GM23248 (cell line): ENCODE data around the gene LRRC36. TPM values are rescaled to one million over a fixed set of nuclear protein-coding genes. Genes with fewer than 3 reads are reported as not detected.

ENCODE experiments used
- DNase-seq: peaks from one replicate; pipeline ENCODE4 v3.0.0-alpha.2; 2015
- H2AFZ ChIP-seq: fragments of 200-600 bp; sonication (generic); 2 replicates; pipeline ENCODE4 v1.6.1; 2016; ENCODE audit warnings: antibody characterized with exemption
- H3F3A ChIP-seq: fragments of 200-600 bp; sonication (generic); 2 replicates; pipeline ENCODE4 v1.6.1; 2016; ENCODE audit warnings: mild to moderate bottlenecking, antibody characterized with exemption, mixed run types; ENCODE audit not compliant: insufficient read depth
- H3K27ac ChIP-seq: fragments of 200-600 bp; sonication (generic); 2 replicates; pipeline ENCODE4 v1.5.1; 2016; ENCODE audit warnings: mild to moderate bottlenecking
- H3K27me3 ChIP-seq: fragments of 200-600 bp; sonication (generic); replicated peaks from 2 replicates; pipeline ENCODE4 v1.6.1; 2016; ENCODE audit warnings: mild to moderate bottlenecking; ENCODE audit not compliant: insufficient read depth
- H3K36me3 ChIP-seq: fragments of 200-600 bp; sonication (generic); 2 replicates; pipeline ENCODE4 v1.6.1; 2016; ENCODE audit warnings: low read depth, mild to moderate bottlenecking
- H3K4me1 ChIP-seq: fragments of 200-600 bp; sonication (generic); 2 replicates; pipeline ENCODE4 v1.6.1; 2016; ENCODE audit warnings: mild to moderate bottlenecking; ENCODE audit not compliant: insufficient read depth
- H3K4me2 ChIP-seq: fragments of 200-600 bp; sonication (generic); one replicate; pipeline ENCODE4 v1.6.1; 2016; ENCODE audit warnings: mild to moderate bottlenecking; ENCODE audit not compliant: unreplicated experiment
- H3K4me3 ChIP-seq: fragments of 200-600 bp; sonication (generic); 2 replicates; pipeline ENCODE4 v1.5.1; 2016; ENCODE audit warnings: mild to moderate bottlenecking
- H3K79me2 ChIP-seq: fragments of 200-600 bp; sonication (generic); 2 replicates; pipeline ENCODE4 v1.6.1; 2016; ENCODE audit warnings: mild to moderate bottlenecking; ENCODE audit not compliant: insufficient read depth
- H3K9ac ChIP-seq: fragments of 200-600 bp; sonication (generic); 2 replicates; pipeline ENCODE4 v1.6.1; 2016; ENCODE audit warnings: mild to moderate bottlenecking
- H3K9me2 ChIP-seq: fragments of 200-600 bp; sonication (generic); 2 replicates; pipeline ENCODE4 v1.6.1; 2016; ENCODE audit warnings: mixed run types, mild to moderate bottlenecking, moderate library complexity; ENCODE audit not compliant: insufficient read depth
- H3K9me3 ChIP-seq: fragments of 200-600 bp; sonication (generic); one replicate; pipeline ENCODE4 v1.6.1; 2017; ENCODE audit warnings: low read depth
- H4K20me1 ChIP-seq: fragments of 200-600 bp; sonication (generic); 2 replicates; pipeline ENCODE4 v1.6.0; 2016; ENCODE audit not compliant: insufficient read depth
- EZH2 ChIP-seq: fragments of 200-600 bp; sonication (generic); IDR thresholded peaks from 2 replicates; pipeline ENCODE4 v1.6.1; 2018; ENCODE audit warnings: antibody characterized with exemption, mild to moderate bottlenecking; ENCODE audit not compliant: insufficient read depth, poor library complexity, severe bottlenecking
- EZH2phosphoT487 ChIP-seq: fragments of 200-600 bp; sonication (generic); IDR thresholded peaks from 2 replicates; pipeline ENCODE4 v1.6.1; 2018; ENCODE audit warnings: antibody characterized with exemption, moderate library complexity, mild to moderate bottlenecking, low read depth; ENCODE audit not compliant: insufficient read depth
- WGBS, 2 experiments: methylation state at CpG; one replicate each; pipeline ENCODE4 v1.1.6; 2015 to 2017; ENCODE audit warnings: low lambda C conversion rate in 2 of 2, low coverage in 1 of 2; ENCODE audit errors: missing lambda C conversion rate in 2 of 2; 5-methylcytosine and 5-hydroxymethylcytosine counted together
- in situ Hi-C: fragments of 300-500 bp; cut with MboI; formaldehyde crosslinking; loops from 2 replicates; pipeline ENCODE4 v1.15.0; 2020
- polyA plus RNA-seq: library from polyadenylated mRNA; unstranded; fragments of >200 nt; fragmentation: Nextera tagmentation; extraction: Ambion mirVana; gene quantifications from 2 replicates; pipeline ENCODE4 v1.2.1, GENCODE V29; 2016
- total RNA-seq: library from RNA; depleted of rRNA; stranded (reverse); fragments of >200 nt; shearing (Covaris generic); gene quantifications from 2 replicates; pipeline ENCODE4 v1.2.3, GENCODE V29; 2014

Gene LRRC36
- total and polyA plus RNA-seq, 2 experiments from 2014 or later = not detected

DNA sequence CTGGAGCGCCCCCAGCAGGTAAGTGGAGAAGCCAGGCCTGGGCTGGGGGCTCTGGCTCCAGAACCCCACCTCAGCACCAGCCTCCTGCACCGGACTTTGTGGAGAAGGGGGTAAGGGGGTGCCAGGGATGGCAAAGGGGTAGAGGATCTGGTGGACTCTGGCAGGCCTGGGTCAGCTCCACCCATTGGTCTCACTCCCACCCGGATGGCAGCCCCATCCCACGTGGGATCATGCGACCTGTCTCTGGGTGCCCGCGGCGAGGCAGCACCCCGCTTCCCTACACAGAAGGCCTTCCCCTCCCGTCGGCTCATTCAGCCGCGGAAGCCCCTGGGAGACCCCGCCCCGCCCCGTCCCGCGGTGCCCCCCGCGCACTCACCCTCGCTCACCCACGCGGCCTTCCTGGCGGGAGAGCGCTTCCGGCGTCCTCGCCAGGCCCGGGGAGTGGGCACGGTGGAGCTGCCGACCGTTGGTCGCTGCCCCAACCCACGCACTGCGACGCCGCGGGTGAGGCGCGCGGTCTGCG, 47.8 kb upstream of the LRRC36 start:
- in situ Hi-C loops = no loop called here
- Histone ChIP-seq H3K27ac (peak overlapping the region; percentile 98), H3K27me3 (no peaks in the 10 kb centered on the region), H3K4me2 (peak overlapping the region; percentile 83), H3K36me3 (no peaks in the 10 kb centered on the region; the same call in 1 of the 2 replicates), H2AFZ (peak overlapping the region; percentile 68), H3K9ac (peak overlapping the region; percentile 87), H3F3A (peaks cover 20% of the 10 kb centered on the region), H3K9me2 (no peaks in the 10 kb centered on the region), H3K4me3 (peak overlapping the region; percentile 78), H4K20me1 (no peaks in the 10 kb centered on the region), H3K79me2 (0 out of 2 replicates have a peak, but pooled peaks cover 8% of the 10 kb centered on the region), H3K4me1 (peaks cover 22% of the 10 kb centered on the region), H3K9me3 (no peaks in the 10 kb centered on the region)
- TF ChIP-seq EZH2 (no peak), EZH2phosphoT487 (no peak)
- DNase-seq = peak; percentile 49
- 2% methylated on average over 19 to 34 of the region's 42 CpGs for WGBS, 2 experiments

GRCh38 chr16:67279296-67280089, 47.1 kb upstream of the LRRC36 start, which contains the start of gene PLEKHG4:
Gene PLEKHG4, plus strand, starts transcription at chr16:67279532. Its CDS starts 513 bp downstream, at chr16:67280045.
- peak within 1 kb of the TSS; percentile 83 for H3K4me2 ChIP-seq
- H3K79me2 ChIP-seq = 0 out of 2 replicates have a peak, but pooled peaks cover 8% of the 10 kb centered on the region
- peak; percentile 86 for DNase-seq
- peaks cover 20% of the 10 kb centered on the region for H3F3A ChIP-seq
- peak within 1 kb of the TSS; percentile 78 for H3K4me3 ChIP-seq
- TF ChIP-seq EZH2 = no peak
- no peak for TF ChIP-seq EZH2phosphoT487
- in situ Hi-C loops = no loop called here
- no peaks in the 10 kb centered on the region for H3K27me3 ChIP-seq
- no peaks in the 10 kb centered on the region for H3K9me2 ChIP-seq
- H3K36me3 ChIP-seq = no peaks in the 10 kb centered on the region; the same call in 1 of the 2 replicates
- 24 to 27% methylated on average over 54 to 65 of the region's 83 CpGs for WGBS, 2 experiments
- H3K27ac ChIP-seq = peak within 1 kb of the TSS; percentile 98
- no peaks in the 10 kb centered on the region for H3K9me3 ChIP-seq
- no peaks in the 10 kb centered on the region for H4K20me1 ChIP-seq
- H3K9ac ChIP-seq = peak within 1 kb of the TSS; percentile 87
- peak within 1 kb of the TSS; percentile 68 for H2AFZ ChIP-seq
- peaks cover 22% of the 10 kb centered on the region for H3K4me1 ChIP-seq

DNA sequence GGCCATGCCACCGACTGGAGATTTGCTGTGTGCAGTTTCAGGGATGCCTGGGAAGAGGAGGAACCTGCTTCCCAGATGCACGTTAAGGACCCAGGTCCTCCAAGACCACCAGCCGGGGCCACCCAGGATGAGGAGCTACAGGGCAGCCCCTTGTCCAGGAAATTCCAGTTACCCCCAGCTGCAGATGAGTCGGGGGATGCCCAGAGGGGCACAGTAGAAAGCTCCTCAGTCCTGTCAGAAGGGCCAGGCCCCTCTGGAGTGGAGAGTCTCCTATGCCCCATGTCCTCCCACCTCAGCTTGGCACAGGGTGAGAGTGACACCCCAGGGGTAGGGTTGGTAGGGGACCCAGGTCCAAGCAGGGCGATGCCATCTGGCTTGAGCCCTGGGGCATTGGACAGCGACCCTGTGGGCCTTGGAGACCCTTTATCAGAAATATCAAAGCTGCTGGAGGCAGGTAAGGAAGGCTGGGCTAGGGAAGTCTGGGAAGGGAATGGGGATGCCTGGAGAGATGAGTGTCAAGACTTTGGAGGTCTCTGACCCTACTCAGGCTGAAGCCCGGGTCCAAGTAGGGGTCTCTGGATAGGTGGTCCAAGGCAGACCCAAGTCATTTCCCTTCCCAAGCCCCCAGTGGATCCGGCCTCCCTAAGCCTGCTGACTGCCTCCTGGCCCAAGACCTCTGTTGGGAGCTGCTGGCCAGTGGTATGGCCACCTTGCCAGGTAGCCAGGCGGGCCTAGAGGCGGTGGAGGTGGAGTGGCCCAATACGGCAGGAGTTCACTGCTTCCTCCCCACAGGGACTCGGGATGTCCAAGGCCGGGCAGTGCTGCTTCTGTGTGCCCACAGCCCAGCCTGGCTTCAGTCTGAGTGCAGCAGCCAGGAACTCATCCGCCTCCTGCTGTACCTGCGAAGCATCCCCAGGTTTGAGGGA, 46.3 kb upstream of the LRRC36 start:
- peaks cover 22% of the 10 kb centered on the region for H3K4me1 ChIP-seq
- no peak for DNase-seq
- H3K9me2 ChIP-seq = no peaks in the 10 kb centered on the region
- WGBS, 2 experiments = 96 to 97% methylated on average over 14 to 15 of the region's 15 CpGs
- no peak for TF ChIP-seq EZH2
- H3K9ac ChIP-seq = no peak overlapping the region
- H3K9me3 ChIP-seq = no peaks in the 10 kb centered on the region
- peaks cover 20% of the 10 kb centered on the region for H3F3A ChIP-seq
- H3K4me2 ChIP-seq = no peak overlapping the region
- H3K79me2 ChIP-seq = 0 out of 2 replicates have a peak, but pooled peaks cover 8% of the 10 kb centered on the region
- H4K20me1 ChIP-seq = no peaks in the 10 kb centered on the region
- in situ Hi-C loops = no loop called here
- H3K27me3 ChIP-seq = no peaks in the 10 kb centered on the region
- H2AFZ ChIP-seq = no peak overlapping the region
- no peaks in the 10 kb centered on the region; the same call in 1 of the 2 replicates for H3K36me3 ChIP-seq
- no peak overlapping the region for H3K4me3 ChIP-seq
- H3K27ac ChIP-seq = no peak overlapping the region
